ENCODE measurements around the gene TRIP6.
"Not testable (repeated sequence)": the region's sequence is repeated elsewhere in the genome, so short reads cannot be mapped to it uniquely, and the experiment has no call there.

The TRIP6 gene

GRCh38 chr7:100919335-100919734 lies 52.1 kb downstream of the TRIP6 start:
- DNase-seq (ENCODE audit: low spot score) = not testable (repeated sequence)

- not testable (repeated sequence) for DNase-seq (ENCODE audit: low spot score)
Measured at GRCh38 chr7:100919779-100920437, 52.7 kb downstream of the TRIP6 start.

GRCh38 chr7:100921039-100921438 lies 53.9 kb downstream of the TRIP6 start:
- DNase-seq (ENCODE audit: low spot score) = no peak

Measured in kidney tubule cell (primary cell).